Left forelimb (tissue), 1 donor: ENCODE data around the gene GTPBP4.

Source experiments
- DNase-seq: peaks from one replicate; pipeline ENCODE4 v3.0.0-alpha.2; 2018; ENCODE audit warnings: low spot score

The GTPBP4 gene

DNA sequence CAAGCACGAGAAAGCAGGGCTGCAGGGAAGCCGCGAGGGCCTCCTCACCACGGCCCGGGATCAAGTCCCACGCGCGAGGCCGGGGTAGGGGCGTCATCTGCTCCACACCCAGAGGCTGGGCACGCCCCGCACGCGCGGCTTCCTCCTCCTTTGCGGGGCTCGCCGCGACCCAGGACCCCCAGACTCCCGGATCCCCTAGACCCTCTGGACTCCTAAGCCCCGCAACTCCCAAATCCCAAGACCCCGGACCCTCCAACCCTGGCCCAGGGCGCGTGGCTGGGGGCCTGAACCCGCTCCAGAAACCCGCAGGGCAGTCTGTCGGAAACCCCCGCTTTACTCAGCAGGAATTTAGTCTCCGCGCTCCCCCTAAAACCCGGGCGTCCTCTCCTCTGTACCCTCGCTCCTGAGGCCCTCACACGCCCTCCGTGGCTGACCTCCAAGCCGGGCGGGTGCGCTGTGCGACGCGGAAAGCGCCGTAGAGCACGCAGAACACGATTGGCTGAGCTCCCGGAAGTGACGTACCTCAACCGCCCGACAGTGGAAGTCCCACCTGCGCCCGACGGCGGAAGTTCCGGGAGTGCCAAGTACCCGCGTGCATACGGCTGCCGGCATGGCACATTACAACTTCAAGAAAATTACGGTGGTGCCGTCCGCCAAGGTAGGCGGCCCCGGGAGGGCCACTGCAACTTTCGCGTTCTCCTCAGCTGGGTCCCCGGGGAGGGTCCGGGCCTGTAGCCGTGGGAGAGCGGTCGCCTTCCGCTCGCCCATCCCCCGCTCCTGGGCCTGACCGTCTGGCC is at the start of gene GTPBP4:
TSS of gene GTPBP4 (plus strand) at position 565 of the 797 bp plus-strand sequence. CDS start at position 611, 46 bp downstream.
- peak; percentile 98 for DNase-seq

DNA sequence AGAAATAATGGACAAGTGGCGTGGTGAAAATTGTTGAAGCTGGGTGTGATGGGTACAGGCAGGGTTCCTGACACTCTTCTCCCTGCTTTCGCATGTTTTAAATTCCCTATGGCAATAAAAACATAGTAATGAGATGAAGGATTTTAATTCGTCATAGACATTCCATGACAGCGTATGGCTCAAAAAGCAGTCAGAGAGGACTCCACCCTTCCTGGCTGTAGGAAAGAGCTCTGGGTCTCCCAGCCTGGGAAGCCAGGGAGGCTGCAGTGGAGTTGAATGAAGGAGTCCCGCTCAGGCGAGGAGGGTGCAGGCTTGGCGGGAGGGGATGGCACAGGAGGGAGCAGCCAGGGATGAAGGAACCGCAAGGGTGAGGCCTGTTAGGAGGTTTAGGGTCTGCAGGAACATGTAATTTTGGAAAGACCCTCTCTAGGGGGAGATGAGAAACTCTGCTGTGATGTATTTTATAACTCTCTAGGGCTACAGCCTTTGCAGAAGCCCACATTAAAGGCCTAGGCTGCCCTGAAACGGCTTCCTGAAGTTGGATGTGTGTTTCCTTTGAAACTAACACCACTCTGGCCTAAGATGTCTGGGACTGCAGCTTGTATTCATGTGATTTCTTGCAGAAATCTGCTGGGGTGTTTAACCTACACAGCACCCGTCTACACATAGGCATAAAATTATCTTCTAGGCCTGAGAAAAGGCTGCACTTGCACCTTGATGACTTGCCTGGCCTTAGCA is 49.1 kb upstream of the GTPBP4 start:
- DNase-seq = no peak

GRCh38 chr10:943334-944033 is 44.8 kb upstream of the GTPBP4 start:
- DNase-seq = no peak

DNA sequence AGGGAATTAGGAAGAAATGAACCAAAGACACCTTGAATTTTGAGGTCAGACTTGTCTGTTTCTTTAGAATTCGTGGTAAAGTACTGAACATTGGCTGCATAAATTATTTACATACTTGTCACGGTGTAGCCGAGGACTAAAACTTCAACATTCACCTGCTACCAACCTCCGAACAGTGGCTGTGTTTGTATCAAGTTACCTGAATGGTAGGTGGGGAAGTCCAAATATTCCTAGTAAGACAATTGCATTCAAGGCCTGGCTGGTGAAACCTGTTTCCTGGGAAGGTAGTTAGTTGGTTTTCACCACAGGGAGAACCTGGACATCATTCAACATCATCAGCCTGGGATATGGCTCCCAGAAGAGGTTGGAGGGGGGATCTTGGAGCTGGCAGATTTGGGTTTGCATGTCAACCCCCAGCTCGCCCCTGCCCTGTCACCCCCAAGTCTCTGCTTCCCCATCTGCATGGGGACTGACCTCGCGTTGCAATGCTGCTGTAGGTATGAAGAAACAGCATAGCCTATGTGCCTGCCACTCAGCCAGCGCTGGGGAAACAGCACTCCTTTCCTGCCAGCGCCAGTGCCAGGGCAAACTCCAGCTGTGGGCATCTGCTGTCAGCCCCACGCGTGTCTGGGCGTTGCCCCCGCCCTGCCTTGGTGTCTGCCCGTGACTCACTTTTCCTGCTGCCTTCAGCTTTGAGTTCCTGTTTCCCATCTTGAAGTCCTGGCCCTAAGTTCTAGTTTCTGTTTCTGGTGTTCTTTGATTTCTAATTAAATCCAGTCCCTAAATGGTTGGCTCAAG is 44.0 kb upstream of the GTPBP4 start:
- DNase-seq = no peak

- DNase-seq = no peak
Observed at GRCh38 chr10:945778-946177, 42.5 kb upstream of the GTPBP4 start.

GRCh38 chr10:947051-947450 is 41.2 kb upstream of the GTPBP4 start:
- DNase-seq = no peak

GRCh38 chr10:947881-948280 is 40.4 kb upstream of the GTPBP4 start:
- DNase-seq = no peak

DNA sequence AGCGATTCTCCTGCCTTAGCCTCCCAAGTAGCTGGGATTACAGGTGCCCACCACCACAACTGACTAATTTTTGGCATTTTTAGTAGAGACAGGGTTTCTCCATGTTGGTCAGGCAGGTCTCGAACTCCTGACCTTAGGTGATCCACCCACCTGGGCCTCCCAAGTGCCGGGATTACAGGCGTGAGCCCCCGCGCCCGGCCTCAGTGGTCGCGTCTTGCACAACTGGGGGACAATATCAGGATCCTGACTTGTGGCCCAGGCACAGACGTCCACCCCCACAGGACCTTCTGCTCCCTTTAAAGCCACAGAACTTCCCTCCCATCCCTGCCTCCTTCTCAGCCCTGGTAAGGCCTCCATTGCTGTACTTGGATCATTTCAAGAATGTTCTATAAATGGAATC is 39.9 kb upstream of the GTPBP4 start:
- no peak for DNase-seq

GRCh38 chr10:949446-949845 is 38.8 kb upstream of the GTPBP4 start:
- DNase-seq = no peak

DNA sequence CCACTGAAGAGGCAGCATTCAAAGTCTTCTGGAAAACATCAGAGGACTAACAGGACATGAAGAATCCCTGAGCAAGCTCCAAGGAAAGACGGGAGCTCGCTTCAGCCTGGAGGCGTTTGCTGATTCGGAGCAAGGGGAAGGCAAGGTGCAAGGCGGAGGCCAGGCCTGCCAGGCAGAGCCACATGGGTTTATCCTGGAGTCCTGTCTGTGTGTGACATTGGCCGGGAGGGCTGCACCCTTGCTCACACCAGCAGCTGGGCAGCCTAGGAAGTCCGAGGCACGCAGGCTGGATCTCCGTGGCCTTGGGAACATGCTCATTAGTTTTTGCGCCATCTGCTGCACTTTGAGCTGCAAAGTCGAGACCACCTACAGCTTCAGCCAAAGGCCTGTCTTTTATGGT is 34.4 kb upstream of the GTPBP4 start:
- DNase-seq = no peak

DNA sequence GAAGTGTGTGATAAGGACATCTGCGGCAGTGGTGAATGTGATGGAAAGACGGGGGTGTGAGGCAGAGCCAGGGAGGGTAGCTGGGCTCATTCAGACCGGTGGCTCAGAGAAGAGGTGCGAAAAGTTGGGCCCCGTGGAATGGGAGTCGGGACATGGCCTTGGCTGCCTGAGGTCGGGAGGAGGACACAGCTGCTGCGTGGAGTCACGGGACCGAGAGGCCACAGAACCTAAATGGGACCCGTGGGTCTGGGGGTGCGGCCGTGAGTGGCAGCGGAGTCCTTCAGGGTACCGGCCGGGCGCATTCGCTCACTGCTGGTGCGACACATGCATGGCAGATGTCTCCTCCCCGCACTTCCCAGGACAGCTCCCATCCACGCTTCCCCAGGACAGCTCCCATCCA is 33.8 kb upstream of the GTPBP4 start:
- DNase-seq = no peak

DNA sequence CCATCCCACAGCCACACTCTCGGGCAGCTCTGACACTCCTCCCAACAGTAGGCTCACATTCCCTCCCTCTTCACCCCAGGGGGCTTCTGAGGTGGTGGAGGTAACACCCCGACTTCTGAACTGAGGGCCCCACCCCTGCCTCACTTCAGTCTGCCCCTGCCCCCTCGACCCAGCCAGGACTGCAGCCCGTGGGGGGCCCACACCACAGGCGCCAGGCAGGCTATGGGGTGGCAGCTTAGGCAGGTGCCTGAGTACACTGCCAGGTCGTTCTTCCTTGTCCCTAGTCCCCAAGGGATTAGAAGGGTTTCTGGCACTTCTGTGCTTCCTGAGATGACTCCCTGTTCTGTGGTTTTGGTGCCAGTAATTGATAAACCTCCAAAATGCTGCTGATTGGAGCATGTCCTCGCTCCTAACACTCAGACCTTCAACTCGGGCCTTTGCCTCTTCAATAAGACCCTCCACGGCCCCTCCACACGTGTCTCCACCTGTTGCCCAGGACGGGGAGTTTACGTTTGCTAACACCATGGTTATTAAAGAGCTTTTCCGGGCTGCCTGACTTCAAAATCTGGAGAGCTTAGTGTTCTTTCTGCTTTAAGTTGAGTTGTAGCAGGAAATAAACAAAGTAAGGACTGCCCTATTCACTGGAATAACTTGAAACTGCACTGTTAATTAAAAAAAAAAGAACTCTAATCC is 33.0 kb upstream of the GTPBP4 start:
- no peak for DNase-seq

- no peak for DNase-seq
Observed at GRCh38 chr10:955820-956217, 32.4 kb upstream of the GTPBP4 start.

DNA sequence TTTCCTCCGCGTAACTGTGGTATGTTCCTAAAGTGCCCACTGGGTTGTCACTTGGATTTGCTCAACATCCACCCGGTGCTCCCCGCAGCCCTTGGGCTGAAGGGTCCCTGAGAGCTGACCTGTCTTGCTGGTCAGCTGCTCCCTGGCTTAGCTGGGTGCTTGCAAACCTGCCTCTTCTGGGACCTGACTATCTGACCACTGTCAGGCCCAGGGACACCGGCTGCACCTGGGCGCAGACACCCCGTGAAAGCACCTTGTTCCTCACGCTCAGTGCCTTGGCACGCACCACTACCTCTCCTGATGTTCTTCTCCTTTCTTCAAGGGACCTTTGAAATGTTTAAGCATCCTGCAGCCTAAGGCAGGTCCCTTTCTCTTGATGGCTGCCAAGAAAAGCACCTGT is 30.1 kb upstream of the GTPBP4 start:
- DNase-seq = no peak

DNA sequence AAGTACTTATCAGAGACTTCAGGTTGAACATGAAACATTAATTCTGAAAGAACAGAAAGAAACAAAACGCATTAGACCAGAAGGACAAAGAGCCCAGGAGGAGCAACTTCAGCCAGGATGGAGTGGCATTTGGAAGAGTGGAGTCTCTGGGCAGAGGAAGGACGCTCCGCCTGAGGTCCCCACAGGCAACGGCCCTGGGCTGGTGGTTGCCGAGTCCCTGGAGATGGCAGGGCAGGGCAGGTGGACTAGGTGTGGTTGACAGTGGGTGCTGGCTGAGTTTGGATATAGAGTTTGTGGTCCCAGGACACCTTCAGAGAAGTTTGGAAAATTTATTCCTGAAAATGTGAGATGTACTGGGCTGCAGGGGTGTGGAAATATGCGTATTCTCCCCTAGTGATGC is 29.4 kb upstream of the GTPBP4 start:
- DNase-seq = no peak

GRCh38 chr10:962342-962741 is 25.9 kb upstream of the GTPBP4 start:
- no peak for DNase-seq

DNA sequence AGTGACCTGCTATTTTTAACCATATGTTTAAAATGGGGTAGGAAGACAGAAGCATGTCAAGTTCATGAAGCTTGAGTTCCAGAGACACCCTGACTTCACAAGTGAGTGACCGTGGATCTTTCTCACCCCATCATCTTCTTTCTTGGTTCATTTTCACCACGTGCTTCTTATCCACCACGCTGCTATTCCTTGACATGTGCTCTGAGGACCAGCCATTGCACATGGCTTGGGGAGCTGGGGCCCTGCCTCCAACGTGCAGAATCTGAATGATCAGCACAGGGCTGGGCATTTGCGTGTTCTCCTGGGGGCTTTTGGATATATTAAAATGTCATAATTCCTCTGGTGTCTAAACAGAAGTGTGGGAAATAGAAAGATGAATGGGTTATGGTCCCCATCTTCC is 25.0 kb upstream of the GTPBP4 start:
- no peak for DNase-seq

- DNase-seq = no peak
Observed at GRCh38 chr10:963655-964054, 24.6 kb upstream of the GTPBP4 start.

GRCh38 chr10:964321-964987 is 23.8 kb upstream of the GTPBP4 start:
- DNase-seq = no peak

- no peak for DNase-seq
Observed at GRCh38 chr10:964988-965417, 23.2 kb upstream of the GTPBP4 start.
